GM21737 (cell line): ENCODE results near the gene TRAM1L1.

Experiments
- ATAC-seq: cut with Tn5 transposase; IDR thresholded peaks from one replicate; pipeline ENCODE4 v1.9.1; 2021; ENCODE audit warnings: mild to moderate bottlenecking, moderate library complexity; ENCODE audit not compliant: unreplicated experiment

The TRAM1L1 gene

GRCh38 chr4:117084866-117085701, at the start of gene TRAM1L1:
Gene TRAM1L1, minus strand, starts transcription at chr4:117085576. Its CDS starts 183 bp downstream, at chr4:117085393.
- no peak for ATAC-seq

DNA sequence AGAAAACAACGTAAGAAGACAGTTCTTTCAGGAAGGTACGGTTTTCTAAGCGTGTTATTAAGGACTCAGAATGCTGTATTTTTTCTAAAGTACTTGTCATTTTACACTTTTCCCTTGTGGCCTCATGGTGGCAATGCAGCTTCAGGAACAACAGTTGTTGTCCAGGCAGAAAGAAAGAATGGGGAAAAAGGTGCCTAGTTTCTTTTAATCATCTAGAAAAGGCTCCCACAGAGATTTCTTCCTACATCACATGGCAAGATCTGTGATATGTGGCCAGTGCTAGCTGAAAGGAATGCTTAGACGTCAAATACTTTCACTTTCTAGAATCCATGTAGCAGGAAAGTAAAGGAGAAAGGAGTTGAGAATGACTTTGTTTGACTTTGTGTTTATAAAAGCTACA, 49.0 kb upstream of the TRAM1L1 start:
- ATAC-seq: no peak

DNA sequence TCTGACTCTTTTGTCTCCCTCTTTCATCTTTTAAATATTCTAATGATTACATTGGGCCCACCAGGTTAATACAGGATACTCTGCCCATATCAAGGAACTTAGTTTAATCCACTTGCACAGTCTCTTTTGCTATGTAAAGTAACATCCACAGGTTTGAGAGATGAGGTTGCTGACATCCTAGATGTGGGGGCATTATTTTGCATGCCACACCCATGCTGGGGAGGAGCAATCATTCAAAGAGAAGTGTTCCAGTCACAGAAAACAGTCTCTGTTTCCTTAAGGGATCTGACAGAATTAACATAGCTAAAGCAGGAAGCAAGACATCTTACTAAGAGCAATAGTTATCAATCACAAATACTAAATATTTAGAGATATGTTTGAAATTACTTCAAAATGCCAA, 11.5 kb upstream of the TRAM1L1 start:
- ATAC-seq: no peak

DNA sequence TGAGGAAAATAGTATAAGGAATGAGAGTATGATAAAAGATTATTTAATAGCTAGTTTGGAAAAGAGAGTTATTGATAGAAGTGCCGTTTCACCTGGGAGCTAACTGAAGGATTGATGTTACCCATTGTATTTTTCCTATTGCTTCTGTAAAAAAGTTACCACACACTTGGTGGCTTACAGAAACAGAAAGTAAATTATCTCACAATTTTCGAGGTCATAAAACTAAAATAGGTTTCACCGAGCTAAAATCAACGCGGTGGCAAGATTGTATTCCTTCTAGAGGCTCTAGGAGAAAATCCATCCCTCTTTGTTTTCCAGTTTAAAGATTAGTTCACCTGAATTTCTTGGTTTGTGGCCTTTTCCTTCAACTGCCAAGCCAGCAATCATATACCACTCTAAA, 11.1 kb upstream of the TRAM1L1 start:
- no peak for ATAC-seq

DNA sequence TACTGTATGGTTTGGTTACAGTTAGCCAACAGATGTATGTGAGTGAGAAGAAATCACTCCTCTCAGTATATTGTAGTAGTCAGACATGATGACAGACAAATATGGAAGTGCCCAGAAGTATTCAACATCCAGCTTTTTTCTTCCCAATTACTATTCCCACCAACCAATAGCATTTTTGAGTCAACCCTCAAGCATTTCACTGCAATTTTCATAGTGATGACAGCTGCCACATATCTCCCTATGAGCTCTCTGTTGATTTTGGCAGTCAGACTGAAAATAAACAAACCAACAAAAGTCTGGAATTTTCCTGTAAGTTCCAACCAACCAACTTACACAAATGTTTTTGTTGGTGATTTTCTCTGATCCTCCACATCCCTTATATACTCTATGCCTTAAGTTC, 8.2 kb upstream of the TRAM1L1 start:
- no peak for ATAC-seq

GRCh38 chr4:117077760-117078159, 7.6 kb downstream of the TRAM1L1 start:
- ATAC-seq: no peak

DNA sequence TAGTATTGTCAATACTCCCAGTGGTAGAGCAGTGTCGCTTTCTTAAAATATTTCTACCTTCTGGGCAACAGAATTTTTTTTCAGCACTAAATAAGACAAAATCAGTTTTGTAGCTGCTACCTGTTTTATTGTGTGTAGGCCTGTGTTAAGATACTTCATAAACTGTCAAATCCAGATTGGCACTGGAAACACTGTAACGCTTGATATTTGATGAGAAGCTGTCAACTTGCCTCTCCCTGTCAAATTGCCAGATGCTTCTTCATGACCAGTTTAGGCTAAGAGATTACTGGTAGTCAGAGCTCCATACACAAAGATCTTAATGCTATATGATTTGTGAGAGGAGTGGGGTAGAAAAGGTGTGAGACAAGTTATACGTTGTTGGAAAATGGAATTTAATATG, 17.3 kb downstream of the TRAM1L1 start:
- ATAC-seq: no peak

DNA sequence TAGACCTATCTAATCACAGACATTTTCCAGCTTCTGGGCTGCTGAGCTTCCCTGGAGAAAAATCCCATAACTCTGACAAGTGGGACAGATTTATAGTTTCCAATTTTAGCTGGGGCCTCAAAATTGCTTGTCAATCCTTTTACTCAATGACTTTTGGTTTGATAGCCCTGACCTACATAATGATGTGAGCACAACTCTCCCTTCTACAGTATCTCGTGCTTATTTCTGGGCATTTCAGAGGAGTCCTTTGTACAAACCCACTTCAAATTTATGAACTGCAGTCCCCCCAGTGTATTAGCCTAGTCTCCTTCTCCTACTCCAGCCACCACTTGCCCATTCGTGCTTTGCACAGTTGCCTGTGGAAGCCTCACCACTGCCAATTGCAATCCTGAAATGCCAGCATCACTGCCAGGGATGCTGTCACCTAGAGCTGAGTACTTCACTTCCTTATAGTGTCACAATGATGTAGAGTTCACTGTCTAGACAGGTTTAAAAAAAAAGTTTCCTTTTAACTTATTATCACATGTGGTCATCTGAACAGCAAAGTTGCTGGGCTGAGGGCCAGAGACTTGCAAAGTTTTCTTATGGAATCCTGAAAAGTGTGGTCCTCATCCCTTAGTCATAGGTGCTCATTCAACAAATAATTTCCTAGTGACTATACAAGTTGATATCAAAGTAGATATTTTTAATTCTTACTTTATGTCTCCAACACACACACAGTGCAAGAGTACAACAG, 21.2 kb downstream of the TRAM1L1 start:
- no peak for ATAC-seq

- ATAC-seq: no peak
Measured at GRCh38 chr4:117042962-117043361, 42.4 kb downstream of the TRAM1L1 start.
